Left ventricle myocardium inferior (tissue), 1 donor: ENCODE data around the gene TBC1D22A. TPM values are rescaled to one million over a fixed set of nuclear protein-coding genes. Genes with fewer than 3 reads are reported as not detected.

Experiments used
- DNase-seq: peaks from one replicate; pipeline ENCODE4 v3.0.0-alpha.2; 2020
- H3K27ac ChIP-seq: fragments of 200-600 bp; replicated peaks from 2 replicates; pipeline ENCODE4 v1.8.0; 2021
- H3K27me3 ChIP-seq: fragments of 200-600 bp; 2 replicates; pipeline ENCODE4 v1.8.0; 2021; ENCODE audit warnings: low read depth
- H3K36me3 ChIP-seq: fragments of 200-600 bp; 2 replicates; pipeline ENCODE4 v1.8.0; 2021
- H3K4me1 ChIP-seq: fragments of 200-600 bp; 2 replicates; pipeline ENCODE4 v1.8.0; 2021
- H3K4me3 ChIP-seq: fragments of 200-600 bp; 2 replicates; pipeline ENCODE4 v1.8.0; 2021; ENCODE audit warnings: mild to moderate bottlenecking, moderate library complexity
- H3K9me3 ChIP-seq: fragments of 200-600 bp; replicated peaks from 2 replicates; pipeline ENCODE4 v1.8.0; 2021
- CTCF ChIP-seq: fragments of 200-600 bp; IDR thresholded peaks from 2 replicates; pipeline ENCODE4 v1.8.0; 2021; ENCODE audit warnings: antibody characterized with exemption, mild to moderate bottlenecking, borderline replicate concordance
- intact Hi-C: fragments of 100-400 bp; cut with micrococcal nuclease; formaldehyde crosslinking; loops from one replicate; pipeline ENCODE4 v1.11.0; 2022
- total RNA-seq: library from RNA; stranded (reverse); fragmentation: NEBNext Ultra II Directional; extraction: Animal tissue kit (Norgen Biotek cat#: 25700); gene quantifications from one replicate; pipeline ENCODE4 v1.2.1, GENCODE V29; 2021
- donor health status: DM: no; HTN: yes; CAD: no; lungs with severe emphysema.

Gene TBC1D22A
- total RNA-seq, 1 donor from 2014 or later, result 16.2 TPM

GRCh38 chr22:47203554-47203991 lies 441.1 kb downstream of the TBC1D22A start:
- H3K36me3 ChIP-seq, result no peaks in the 10 kb centered on the region
- intact Hi-C loops, result no loop called here

DNA sequence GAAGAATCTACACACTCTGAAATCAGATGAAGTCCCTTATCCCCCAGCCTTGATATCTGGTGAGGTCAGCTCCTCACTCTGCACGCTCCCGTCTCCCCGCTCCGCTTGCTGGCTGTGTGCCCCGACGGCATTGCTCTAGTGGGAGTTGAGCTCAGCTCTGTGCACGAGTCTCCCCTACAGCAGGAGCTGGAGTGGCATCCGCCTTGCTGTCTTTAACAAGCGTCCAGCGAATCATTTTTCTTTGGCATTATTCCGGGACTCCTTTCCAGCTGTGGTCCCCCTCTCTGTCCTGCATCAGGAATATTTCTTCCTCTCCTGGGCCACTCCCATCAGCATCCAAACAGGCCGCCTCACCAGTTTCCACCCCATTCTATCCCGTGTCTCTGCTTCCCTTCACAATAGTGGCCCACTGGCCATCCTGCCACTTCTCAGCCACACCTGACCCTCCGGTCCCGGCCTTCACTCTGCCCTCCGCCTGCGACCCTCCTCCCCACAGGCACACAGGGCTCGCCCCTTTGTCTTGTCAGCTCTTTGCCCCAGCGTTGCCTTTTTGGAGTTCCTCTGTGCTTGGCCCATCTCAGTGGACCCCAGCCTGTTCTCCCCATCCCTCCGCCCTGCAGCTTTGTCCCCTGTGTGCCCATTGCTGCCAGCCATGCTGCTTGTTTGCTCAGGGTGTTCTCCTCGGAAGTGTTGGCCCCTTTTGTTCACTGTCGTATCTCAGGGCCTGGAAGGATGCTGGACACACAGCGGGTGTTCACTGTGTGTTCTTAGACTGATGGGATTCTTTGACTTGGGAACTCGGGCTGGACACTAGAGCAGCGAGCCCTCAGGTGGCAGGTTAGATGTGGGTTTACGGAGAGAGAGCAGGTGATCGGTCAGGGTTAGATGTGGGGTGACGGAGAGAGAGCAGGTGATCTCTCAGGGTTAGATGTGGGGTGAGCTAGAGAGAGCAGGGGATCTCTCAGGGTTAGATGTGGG lies 441.8 kb downstream of the TBC1D22A start:
- peaks cover 75% of the 10 kb centered on the region for H3K27me3 ChIP-seq
- no peak for DNase-seq
- H3K27ac ChIP-seq, result no peak overlapping the region
- intact Hi-C loops, result no loop called here
- no peaks in the 10 kb centered on the region for H3K4me1 ChIP-seq
- H3K4me3 ChIP-seq, result no peak overlapping the region
- H3K9me3 ChIP-seq, result no peaks in the 10 kb centered on the region
- no peaks in the 10 kb centered on the region for H3K36me3 ChIP-seq
- no peak for TF ChIP-seq CTCF

More at GRCh38 chr22:47203554-47203991, 441.1 kb downstream of the TBC1D22A start:
- no peak overlapping the region for H3K27ac ChIP-seq
- DNase-seq, result no peak
- H3K4me3 ChIP-seq, result no peak overlapping the region
- no peaks in the 10 kb centered on the region for H3K9me3 ChIP-seq
- TF ChIP-seq CTCF, result no peak
- H3K27me3 ChIP-seq, result peaks cover 80% of the 10 kb centered on the region
- no peaks in the 10 kb centered on the region for H3K4me1 ChIP-seq

GRCh38 chr22:47205081-47205491 lies 442.6 kb downstream of the TBC1D22A start:
- no peaks in the 10 kb centered on the region for H3K36me3 ChIP-seq
- intact Hi-C loops, result no loop called here
- H3K27me3 ChIP-seq, result peaks cover 72% of the 10 kb centered on the region
- DNase-seq, result no peak
- no peak overlapping the region for H3K4me3 ChIP-seq
- no peak overlapping the region for H3K27ac ChIP-seq
- no peaks in the 10 kb centered on the region for H3K4me1 ChIP-seq
- no peak for TF ChIP-seq CTCF
- no peaks in the 10 kb centered on the region for H3K9me3 ChIP-seq

DNA sequence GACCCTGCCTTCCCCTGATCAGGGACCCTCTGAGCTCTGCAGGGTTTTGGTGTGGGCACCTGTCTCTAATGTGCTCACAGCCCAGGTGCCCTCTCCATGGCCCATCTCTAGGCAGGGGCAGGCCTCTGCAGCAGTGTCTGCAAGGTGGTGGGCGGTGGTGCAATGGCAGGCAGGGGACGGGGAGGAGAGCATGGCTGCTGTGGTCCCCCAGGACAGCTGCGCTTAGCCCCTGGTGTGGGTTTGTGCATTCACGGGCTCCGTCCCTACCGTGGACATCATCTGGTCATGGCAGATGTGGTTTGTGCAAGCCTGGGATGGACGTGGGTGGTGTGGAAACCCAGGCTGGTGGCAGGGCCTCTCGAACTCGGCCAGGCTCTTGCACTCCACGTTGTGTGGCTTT lies 443.1 kb downstream of the TBC1D22A start:
- no peaks in the 10 kb centered on the region for H3K36me3 ChIP-seq
- intact Hi-C loops, result no loop called here
- H3K27me3 ChIP-seq, result peaks cover 67% of the 10 kb centered on the region
- no peaks in the 10 kb centered on the region for H3K4me1 ChIP-seq
- H3K4me3 ChIP-seq, result no peak overlapping the region
- no peak for DNase-seq
- H3K9me3 ChIP-seq, result no peaks in the 10 kb centered on the region
- H3K27ac ChIP-seq, result no peak overlapping the region
- no peak for TF ChIP-seq CTCF

DNA sequence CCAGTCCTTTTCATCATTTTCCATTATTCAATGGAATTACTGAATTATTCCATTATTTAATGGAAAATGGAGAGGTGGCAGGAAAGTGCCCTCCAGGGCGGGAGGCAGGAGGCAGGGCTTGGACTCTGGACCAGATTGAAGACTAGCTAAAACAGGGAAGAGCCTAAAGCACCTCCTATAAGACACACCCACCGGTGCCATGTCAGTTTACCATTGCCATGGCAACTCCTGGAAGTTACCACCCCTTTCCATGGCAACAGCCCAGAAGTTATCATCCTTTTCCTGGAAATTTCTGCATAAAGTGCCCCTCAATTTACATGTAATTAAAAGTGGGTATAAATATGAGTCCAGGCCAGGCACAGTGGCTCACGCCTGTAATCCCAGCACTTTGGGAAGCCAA lies 443.7 kb downstream of the TBC1D22A start:
- intact Hi-C loops, result no loop called here
- H3K36me3 ChIP-seq, result no peaks in the 10 kb centered on the region
- no peak overlapping the region for H3K27ac ChIP-seq

More for the DNA sequence above, 443.7 kb downstream of the TBC1D22A start:
- Histone ChIP-seq H3K27me3 (peaks cover 61% of the 10 kb centered on the region), H3K9me3 (no peaks in the 10 kb centered on the region), H3K4me3 (no peak overlapping the region), H3K4me1 (no peaks in the 10 kb centered on the region)
- no peak for DNase-seq
- TF ChIP-seq CTCF, result no peak
